CD4-positive, alpha-beta memory T cell (primary cell): ENCODE measurements around the gene SLCO1B1. TPM values are rescaled to one million over a fixed set of nuclear protein-coding genes. Genes with fewer than 3 reads are reported as not detected.
"Not testable (repeated sequence)": the region's sequence is repeated elsewhere in the genome, so short reads cannot be mapped to it uniquely, and the experiment has no call there.

Source experiments
- CTCF ChIA-PET: fragments of 350-600 bp; sonication (Branson Sonifier 250); formaldehyde crosslinking; loops from one replicate; lab custom pipeline; 2021; ENCODE audit warnings: inconsistent platforms; ENCODE audit not compliant: partially characterized antibody; lab: Charles Lee
- POLR2A ChIA-PET: fragments of 350-600 bp; sonication (Branson Sonifier 250); formaldehyde crosslinking; loops from one replicate; lab custom pipeline; 2021; ENCODE audit not compliant: partially characterized antibody; lab: Charles Lee
- DNase-seq, 5 donors: peaks; one replicate each; pipeline versions ENCODE4 v3.0.0 to v3.0.0-alpha.2; 2020 to 2022; ENCODE audit warnings: mixed read lengths in 1 of 5
- H3K27ac ChIP-seq: one replicate; pipeline ENCODE4 v1.7.0; 2013; ENCODE audit warnings: low read depth, low read length
- H3K27me3 ChIP-seq: 2 replicates; pipeline ENCODE4 v1.7.0; 2013; ENCODE audit warnings: mild to moderate bottlenecking, low read length, moderate library complexity; ENCODE audit not compliant: insufficient read depth
- H3K36me3 ChIP-seq: 2 replicates; pipeline ENCODE4 v1.7.0; 2013; ENCODE audit warnings: mild to moderate bottlenecking, low read length, moderate library complexity; ENCODE audit not compliant: insufficient read depth
- H3K4me1 ChIP-seq: 2 replicates; pipeline ENCODE4 v1.7.0; 2013; ENCODE audit warnings: mild to moderate bottlenecking, low read length, moderate library complexity; ENCODE audit not compliant: insufficient read depth
- H3K4me3 ChIP-seq, 2 donors: one replicate each; pipeline ENCODE4 v1.7.0; 2013; ENCODE audit warnings: low read length in 2 of 2, mild to moderate bottlenecking in 1 of 2
- H3K9me3 ChIP-seq, 2 donors: one replicate each; pipeline ENCODE4 v1.7.0; 2013; ENCODE audit warnings: low read length in 2 of 2, control low read depth in 1 of 2; ENCODE audit not compliant: control insufficient read depth in 1 of 2
- H3K27ac Mint-ChIP-seq, 7 donors: one replicate each; pipeline ENCODE4 v1.8.0; 2020 to 2021; ENCODE audit warnings: mixed read lengths in 7 of 7, mild to moderate bottlenecking in 6 of 7, inconsistent platforms in 3 of 7, moderate library complexity in 3 of 7
- H3K27me3 Mint-ChIP-seq, 2 donors: one replicate each; pipeline ENCODE4 v1.8.0; 2020 to 2021; ENCODE audit warnings: mixed read lengths in 2 of 2
- H3K36me3 Mint-ChIP-seq, 2 donors: one replicate each; pipeline ENCODE4 v1.8.0; 2020 to 2021; ENCODE audit warnings: mixed read lengths in 2 of 2, inconsistent platforms in 1 of 2, mild to moderate bottlenecking in 1 of 2
- H3K4me1 Mint-ChIP-seq, 4 donors: one replicate each; pipeline ENCODE4 v1.8.0; 2020 to 2021; ENCODE audit warnings: mixed read lengths in 4 of 4, mild to moderate bottlenecking in 1 of 4
- H3K4me3 Mint-ChIP-seq, 8 donors: one replicate each; pipeline ENCODE4 v1.8.0; 2020 to 2021; ENCODE audit warnings: mixed read lengths in 8 of 8, mild to moderate bottlenecking in 7 of 8, moderate library complexity in 6 of 8, inconsistent platforms in 3 of 8
- H3K9me3 Mint-ChIP-seq, 8 donors: one replicate each; pipeline ENCODE4 v1.8.0; 2020 to 2021; ENCODE audit warnings: mixed read lengths in 8 of 8, mild to moderate bottlenecking in 5 of 8, inconsistent platforms in 3 of 8, moderate library complexity in 1 of 8
- intact Hi-C: fragments of 100-400 bp; cut with micrococcal nuclease; formaldehyde crosslinking; loops from one replicate; pipeline ENCODE4 v1.15.1; 2023
- polyA plus RNA-seq, 2 donors: library from polyadenylated mRNA; unstranded; fragments of 300-500 nt; fragmentation: Illumina TruSeq; gene quantifications; one replicate each; pipeline ENCODE4 v1.2.3, GENCODE V29; 2021
- total RNA-seq, 2 experiments: library from RNA; stranded (reverse); gene quantifications; one replicate each; pipeline ENCODE4 v1.2.3, GENCODE V29; 2021

Gene SLCO1B1
- total and polyA plus RNA-seq, 4 experiments from 2014 or later, result not detected

DNA sequence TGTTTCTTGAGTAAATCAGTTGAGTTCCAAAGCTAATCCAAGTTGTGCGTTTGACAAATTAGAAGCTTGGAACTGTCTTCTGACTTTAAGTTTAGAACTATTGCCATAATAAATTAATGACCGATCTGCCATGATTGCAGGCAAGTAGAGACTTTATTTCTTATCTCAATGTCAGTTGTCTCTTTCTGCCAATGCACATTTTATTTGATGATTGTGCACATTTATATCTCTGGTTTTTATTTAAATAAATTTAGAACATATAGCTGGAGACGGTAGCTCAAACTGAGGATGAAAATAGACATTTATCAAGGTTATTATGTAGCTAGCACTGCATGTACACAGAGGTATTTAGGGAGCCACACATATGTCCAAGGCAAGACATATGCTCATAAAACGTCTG is 34.1 kb downstream of the SLCO1B1 start:
- Histone ChIP-seq H3K4me3 (no peak overlapping the region), H3K27me3 (no peaks in the 10 kb centered on the region), H3K27ac (no peak overlapping the region), H3K36me3 (no peaks in the 10 kb centered on the region), H3K4me1 (no peaks in the 10 kb centered on the region), H3K9me3 (no peaks in the 10 kb centered on the region)
- Mint-ChIP-seq H3K27me3 (peaks cover 0 to 1% of the 10 kb centered on the region in 2 donors), H3K9me3 (peaks cover 0 to 11% (median 2%) of the 10 kb centered on the region in 8 donors), H3K4me3 (no peak overlapping the region), H3K27ac (no peak overlapping the region), H3K4me1 (no peaks in the 10 kb centered on the region), H3K36me3 (no peaks in the 10 kb centered on the region)
- CTCF ChIA-PET, result no interaction called here
- intact Hi-C loops, result loop anchor here (5.0 kb wide), 1 partner anchor 218 kb away; no protein-coding TSS in a partner anchor
- POLR2A ChIA-PET, result no interaction called here
- no peak for DNase-seq

DNA sequence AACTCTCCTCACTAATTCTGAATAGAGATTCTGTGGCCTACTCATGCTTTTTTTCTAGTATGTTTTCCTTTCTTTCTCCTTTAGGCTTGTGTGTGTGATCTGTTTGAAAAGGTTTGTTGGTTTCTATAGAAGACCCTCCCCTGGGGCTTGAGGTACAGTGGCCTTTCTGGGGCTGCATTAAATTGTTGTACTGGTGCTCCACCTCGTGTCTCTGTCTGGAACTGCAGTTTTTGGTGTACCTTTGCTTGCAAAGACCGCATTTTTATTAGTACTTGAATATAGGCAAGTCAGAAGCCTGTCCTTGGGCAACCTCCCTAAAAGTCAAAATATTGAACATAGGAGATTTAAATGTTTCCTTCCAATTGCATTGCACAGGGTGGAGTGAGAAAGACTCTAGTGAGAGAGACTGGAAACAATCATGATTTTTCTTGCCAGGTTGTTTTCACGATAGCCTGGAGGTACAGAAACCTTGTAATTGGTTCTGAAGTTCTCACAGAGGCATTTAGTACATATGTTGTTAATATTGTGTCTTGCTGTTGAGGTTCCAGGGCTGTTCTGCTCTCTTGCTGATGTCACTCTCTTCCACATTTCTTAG is 39.0 kb downstream of the SLCO1B1 start:
- no peaks in the 10 kb centered on the region for H3K36me3 Mint-ChIP-seq
- H3K4me3 ChIP-seq, result no peak overlapping the region
- H3K4me3 Mint-ChIP-seq, result no peak overlapping the region
- no peaks in the 10 kb centered on the region for H3K9me3 ChIP-seq
- H3K4me1 Mint-ChIP-seq, result no peaks in the 10 kb centered on the region
- CTCF ChIA-PET, result no interaction called here
- H3K36me3 ChIP-seq, result no peaks in the 10 kb centered on the region
- intact Hi-C loops, result loop anchor here (5.0 kb wide), 2 partner anchors 223 to 1413 kb away; no protein-coding TSS in a partner anchor
- H3K27ac Mint-ChIP-seq, result no peak overlapping the region
- peaks cover 0 to 11% (median 3%) of the 10 kb centered on the region in 8 donors for H3K9me3 Mint-ChIP-seq
- peaks cover 0 to 1% of the 10 kb centered on the region in 2 donors for H3K27me3 Mint-ChIP-seq
- H3K27ac ChIP-seq, result no peak overlapping the region
- POLR2A ChIA-PET, result no interaction called here
- no peaks in the 10 kb centered on the region for H3K4me1 ChIP-seq
- peak in 4 of 5 donors; percentile 2 to 16 (median 8) for DNase-seq
- no peaks in the 10 kb centered on the region for H3K27me3 ChIP-seq

DNA sequence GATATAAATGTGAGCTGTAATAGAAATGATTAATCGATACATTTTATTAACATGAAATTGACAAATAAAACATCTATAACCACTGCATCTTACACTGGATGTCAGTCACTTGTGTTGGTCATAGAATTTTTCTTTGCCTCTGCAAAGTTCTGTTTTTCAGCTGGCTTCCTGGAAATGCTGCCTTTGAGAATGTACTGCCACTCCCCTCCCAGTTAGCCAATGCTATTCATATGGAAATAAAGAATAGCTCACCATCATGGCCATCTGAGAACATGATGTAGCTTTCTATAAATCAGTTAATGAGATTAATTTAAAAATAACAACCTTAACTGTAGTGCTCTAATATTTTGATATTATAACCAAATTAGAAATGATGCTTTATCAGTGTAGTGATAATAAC is 41.1 kb downstream of the SLCO1B1 start:
- Mint-ChIP-seq H3K4me3 (no peak overlapping the region), H3K4me1 (no peaks in the 10 kb centered on the region)
- POLR2A ChIA-PET, result no interaction called here

DNA sequence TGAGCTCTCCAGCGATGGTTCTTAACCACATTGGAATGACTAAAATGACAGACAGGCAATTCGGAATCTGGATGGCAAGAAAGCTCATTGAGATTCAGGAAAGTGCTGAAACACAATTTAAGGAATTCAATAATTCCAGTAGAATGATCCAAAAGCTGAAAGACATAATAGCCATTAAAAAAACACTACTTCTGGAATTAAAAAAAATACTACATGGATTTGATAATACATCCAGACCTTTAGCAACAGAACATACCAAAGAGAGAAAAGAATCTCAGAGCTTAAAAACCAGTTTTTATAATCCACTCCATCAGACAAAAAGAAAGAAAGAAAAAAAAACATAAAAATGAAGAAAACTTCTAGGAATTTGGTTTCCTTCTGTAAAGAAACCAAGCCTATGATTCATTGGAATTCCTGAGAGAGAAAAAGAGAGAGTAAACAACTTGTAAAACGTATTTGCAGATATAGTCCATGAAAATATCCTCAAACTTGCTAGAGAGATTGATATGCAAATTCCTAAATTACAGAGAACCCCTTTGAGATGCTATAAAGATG is 52.8 kb downstream of the SLCO1B1 start:
- H3K27me3 Mint-ChIP-seq, result no peaks in the 10 kb centered on the region
- POLR2A ChIA-PET, result no interaction called here
- CTCF ChIA-PET, result no interaction called here

More for the DNA sequence above, 41.1 kb downstream of the SLCO1B1 start:
- Mint-ChIP-seq H3K27ac (no peak overlapping the region), H3K36me3 (no peaks in the 10 kb centered on the region), H3K27me3 (peaks cover 0 to 3% of the 10 kb centered on the region in 2 donors), H3K9me3 (peaks cover 0 to 11% (median 3%) of the 10 kb centered on the region in 8 donors)
- H3K36me3 ChIP-seq, result no peaks in the 10 kb centered on the region
- H3K27ac ChIP-seq, result no peak overlapping the region
- CTCF ChIA-PET, result no interaction called here
- no peaks in the 10 kb centered on the region for H3K9me3 ChIP-seq
- no peaks in the 10 kb centered on the region for H3K27me3 ChIP-seq
- intact Hi-C loops, result loop anchor here (5.0 kb wide), 1 partner anchor 1415 kb away; no protein-coding TSS in a partner anchor
- H3K4me3 ChIP-seq, result no peak overlapping the region
- no peak for DNase-seq
- no peaks in the 10 kb centered on the region for H3K4me1 ChIP-seq

DNA sequence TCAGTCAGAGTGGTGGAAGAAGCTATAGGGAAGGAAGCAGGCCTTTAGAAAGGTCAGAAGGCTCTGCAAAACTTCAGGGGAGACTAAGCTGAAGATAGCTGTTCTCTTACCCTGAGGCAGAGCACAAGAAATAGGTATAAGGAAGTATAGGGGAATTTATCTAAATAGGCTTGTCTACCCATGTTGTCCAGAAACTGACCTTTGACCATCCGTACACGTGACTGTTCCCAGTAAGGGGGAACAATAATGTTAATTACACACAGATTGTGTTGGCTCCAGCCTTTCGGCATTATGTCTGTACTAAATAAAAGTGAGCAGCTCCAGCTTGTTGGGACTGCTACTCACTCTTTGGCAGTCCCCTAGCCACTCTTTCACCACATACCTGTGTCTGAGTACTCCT is 59.0 kb downstream of the SLCO1B1 start:
- CTCF ChIA-PET, result no interaction called here
- intact Hi-C loops, result no loop called here
- Histone ChIP-seq H3K4me1 (no peaks in the 10 kb centered on the region), H3K36me3 (no peaks in the 10 kb centered on the region), H3K27me3 (no peaks in the 10 kb centered on the region), H3K4me3 (no peak overlapping the region), H3K27ac (no peak overlapping the region), H3K9me3 (no peaks in the 10 kb centered on the region)
- Mint-ChIP-seq H3K4me1 (no peaks in the 10 kb centered on the region), H3K4me3 (no peak overlapping the region), H3K27ac (no peak overlapping the region), H3K9me3 (peaks cover 2 to 20% (median 4%) of the 10 kb centered on the region in 8 donors), H3K36me3 (no peaks in the 10 kb centered on the region), H3K27me3 (no peaks in the 10 kb centered on the region)
- POLR2A ChIA-PET, result no interaction called here
- DNase-seq, result no peak

More for the DNA sequence above, 52.8 kb downstream of the SLCO1B1 start:
- Histone ChIP-seq H3K36me3 (no peaks in the 10 kb centered on the region), H3K9me3 (no peaks in the 10 kb centered on the region), H3K4me1 (no peaks in the 10 kb centered on the region), H3K4me3 (no peak overlapping the region), H3K27ac (no peak overlapping the region), H3K27me3 (no peaks in the 10 kb centered on the region)
- Mint-ChIP-seq H3K4me1 (no peaks in the 10 kb centered on the region), H3K27ac (no peak overlapping the region), H3K4me3 (no peak overlapping the region), H3K9me3 (peaks cover 0 to 2% (median 0%) of the 10 kb centered on the region in 8 donors), H3K36me3 (no peaks in the 10 kb centered on the region)
- intact Hi-C loops, result no loop called here
- no peak for DNase-seq

DNA sequence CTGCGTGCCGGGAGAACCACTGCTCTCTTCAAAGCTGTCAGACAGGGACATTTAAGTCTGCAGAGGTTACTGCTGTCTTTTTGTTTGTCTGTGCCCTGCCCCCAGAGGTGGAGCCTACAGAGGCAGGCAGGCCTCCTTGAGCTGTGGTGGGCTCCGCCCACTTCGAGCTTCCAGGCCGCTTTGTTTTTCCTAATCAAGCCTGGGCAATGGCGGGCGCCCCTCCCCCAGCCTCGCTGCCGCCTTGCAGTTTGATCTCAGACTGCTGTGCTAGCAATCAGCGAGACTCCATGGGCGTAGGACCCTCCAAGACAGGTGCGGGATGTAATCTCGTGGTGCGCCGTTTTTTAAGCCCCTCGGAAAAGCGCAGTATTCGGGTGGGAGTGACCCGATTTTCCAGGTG is 83.4 kb downstream of the SLCO1B1 start:
- H3K4me1 ChIP-seq, H3K4me3 ChIP-seq, CTCF ChIA-PET, H3K36me3 Mint-ChIP-seq, H3K36me3 ChIP-seq, H3K27ac ChIP-seq, H3K27me3 Mint-ChIP-seq, H3K4me3 Mint-ChIP-seq, H3K27me3 ChIP-seq, intact Hi-C loops, H3K9me3 ChIP-seq, POLR2A ChIA-PET, H3K27ac Mint-ChIP-seq, H3K9me3 Mint-ChIP-seq, H3K4me1 Mint-ChIP-seq, DNase-seq: not testable (repeated sequence)

DNA sequence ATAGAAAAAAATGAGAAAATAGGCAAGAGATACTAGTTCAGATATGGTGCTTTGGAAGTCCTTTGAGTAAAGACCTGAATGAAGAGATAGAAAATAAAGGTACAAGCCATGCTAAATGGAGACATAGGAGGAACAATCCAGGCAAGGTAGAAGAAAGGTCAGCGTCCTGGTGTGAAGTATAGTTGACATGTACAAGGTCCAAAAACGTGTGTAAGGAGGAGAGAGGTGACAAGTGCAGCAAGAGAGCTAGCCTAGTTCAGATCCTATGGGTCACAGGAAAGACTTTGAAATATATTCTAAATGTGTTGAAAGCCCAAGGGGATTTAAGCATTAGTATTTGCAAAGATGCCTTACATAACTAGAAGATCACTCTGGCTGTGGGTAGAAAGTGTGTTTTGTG is 88.2 kb downstream of the SLCO1B1 start:
- Histone ChIP-seq H3K9me3 (no peaks in the 10 kb centered on the region), H3K4me1 (no peaks in the 10 kb centered on the region), H3K27ac (no peak overlapping the region), H3K27me3 (no peaks in the 10 kb centered on the region), H3K36me3 (no peaks in the 10 kb centered on the region), H3K4me3 (no peak overlapping the region)
- Mint-ChIP-seq H3K27ac (no peak overlapping the region), H3K27me3 (peaks cover 0 to 1% of the 10 kb centered on the region in 2 donors), H3K4me3 (no peak overlapping the region), H3K36me3 (no peaks in the 10 kb centered on the region), H3K9me3 (peaks cover 0 to 6% (median 0%) of the 10 kb centered on the region in 8 donors), H3K4me1 (no peaks in the 10 kb centered on the region)
- ChIA-PET CTCF (no interaction called here), POLR2A (no interaction called here)
- intact Hi-C loops, result no loop called here
- no peak for DNase-seq
